Measurements from ENCODE around the gene MTA3.

Gene MTA3

DNA sequence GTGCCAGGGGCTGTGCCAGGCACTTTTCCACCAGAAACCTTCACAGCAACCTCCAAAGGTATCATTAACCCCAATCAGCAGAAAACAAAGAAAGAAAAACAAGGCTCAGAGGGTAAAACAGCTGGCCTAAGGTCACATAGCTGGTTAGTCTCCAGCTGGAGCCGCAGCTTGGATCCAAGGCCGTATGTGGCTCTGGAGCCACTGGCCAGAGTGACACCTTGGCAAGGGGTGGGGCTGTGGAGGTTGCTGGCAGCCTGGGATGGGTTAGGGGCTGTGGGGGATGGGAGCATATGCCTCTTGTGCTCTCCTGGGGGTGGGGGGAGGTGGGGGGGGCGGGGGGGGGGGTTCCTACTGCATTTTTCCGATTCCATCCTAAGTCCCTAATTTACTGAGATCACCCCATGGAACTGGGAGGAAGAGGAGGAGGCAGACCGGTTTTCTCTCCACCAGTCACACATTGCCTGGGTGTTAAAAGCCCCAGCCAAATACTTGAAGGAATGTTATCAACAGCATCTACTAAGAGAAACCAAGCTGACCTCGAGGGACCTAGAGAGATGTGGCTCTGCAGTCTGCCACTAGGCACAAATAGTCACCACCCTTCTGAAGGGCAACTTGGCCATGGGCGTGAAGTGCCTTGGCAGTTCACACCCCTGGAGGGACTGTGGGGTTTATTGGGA is 215.9 kb downstream of the MTA3 start:
- no peak for DNase-seq (ENCODE audit: low read depth in 2 of 3, low spot score in 1 of 3)

DNA sequence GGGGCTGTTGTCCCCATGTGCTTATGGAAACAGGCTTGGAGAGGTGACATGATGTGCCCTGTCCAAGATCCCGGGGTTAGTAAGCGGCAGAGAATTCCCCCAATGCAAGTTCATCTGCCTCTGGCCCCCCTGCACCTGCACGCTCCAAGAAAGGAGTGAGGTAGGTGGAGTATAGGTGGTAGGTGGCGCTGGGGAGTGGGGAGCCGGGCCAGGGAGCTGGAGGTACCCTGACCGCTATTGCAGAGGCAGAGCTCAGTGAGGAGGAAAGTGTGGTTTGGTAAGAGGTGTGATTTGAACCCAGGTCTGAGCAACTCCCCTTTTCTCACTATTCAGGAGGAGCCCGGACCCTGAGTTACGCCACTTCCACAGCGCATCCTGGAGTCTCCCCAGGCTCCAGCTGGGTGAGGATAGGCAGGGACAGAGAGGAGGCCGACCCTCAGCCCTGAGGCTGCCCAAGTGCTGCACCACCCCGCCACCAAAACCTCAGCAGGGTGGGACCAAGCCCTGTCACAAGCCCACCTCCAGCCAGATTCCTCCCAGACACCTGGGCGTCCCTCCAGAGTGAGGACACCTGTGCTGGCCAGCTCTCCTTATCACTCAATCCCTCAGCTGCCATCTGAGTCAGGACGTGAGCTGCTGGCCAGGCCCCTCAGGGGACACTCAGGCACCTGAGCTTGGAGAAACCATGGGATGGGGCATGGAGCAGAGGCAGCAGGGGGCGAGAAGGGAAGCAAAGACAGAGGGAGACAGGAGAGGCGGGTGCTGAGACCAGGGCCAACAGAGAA is 218.3 kb downstream of the MTA3 start:
- no peak for DNase-seq (ENCODE audit: low read depth in 2 of 3, low spot score in 1 of 3)

DNA sequence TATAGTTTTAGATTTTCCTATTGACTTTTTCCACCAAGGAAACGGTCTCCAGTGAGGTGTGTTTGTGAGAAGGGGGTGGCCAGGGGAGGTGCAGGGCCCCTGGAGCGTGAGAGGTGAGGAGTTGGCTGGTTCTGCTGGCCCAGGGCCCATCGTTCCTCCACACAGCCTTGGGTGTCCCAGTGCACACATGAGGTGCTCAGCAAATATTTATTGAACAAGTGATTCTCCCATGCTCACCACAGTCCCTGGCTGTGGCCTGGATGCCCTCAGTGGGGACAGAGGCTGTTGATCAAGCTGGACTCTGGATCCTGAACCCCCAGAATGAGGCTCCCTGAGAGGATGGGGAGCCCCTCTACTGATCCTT is 219.0 kb downstream of the MTA3 start:
- no peak for DNase-seq (ENCODE audit: low read depth in 2 of 3, low spot score in 1 of 3)

DNA sequence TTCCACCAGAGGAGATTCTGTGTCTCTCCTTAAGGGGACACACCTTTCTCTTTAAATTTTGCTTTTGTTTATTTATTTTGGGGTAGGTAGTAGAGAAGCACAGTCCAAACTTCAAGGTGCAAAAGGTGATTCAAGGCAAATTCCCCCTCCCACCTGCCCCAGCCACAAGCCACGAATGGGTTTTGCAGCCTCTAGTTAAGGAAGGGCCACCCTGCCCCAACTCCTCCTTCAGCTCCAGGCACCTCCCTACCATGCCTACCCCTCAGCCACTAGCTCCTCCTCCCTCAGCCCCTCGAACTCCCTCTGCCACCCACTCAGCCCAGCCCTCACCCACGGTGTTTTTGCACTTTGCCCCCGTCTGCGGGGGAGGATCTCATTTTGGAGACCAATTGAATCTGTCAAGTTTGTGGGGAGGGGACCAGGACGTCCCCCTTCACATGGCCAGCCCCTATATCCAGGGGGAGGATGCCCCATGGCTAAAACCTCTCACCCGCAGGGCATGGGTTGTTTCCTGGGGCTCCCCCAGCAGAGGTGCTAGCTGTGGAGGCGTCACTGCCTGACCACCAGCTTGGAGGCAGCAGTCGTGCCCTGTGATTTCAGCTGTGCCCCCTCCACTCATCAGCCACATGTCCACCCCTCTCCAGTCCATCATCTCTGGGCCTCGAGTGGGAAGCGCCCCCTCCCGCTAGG is 219.5 kb downstream of the MTA3 start:
- DNase-seq (ENCODE audit: low read depth in 2 of 3, low spot score in 1 of 3), result no peak

DNA sequence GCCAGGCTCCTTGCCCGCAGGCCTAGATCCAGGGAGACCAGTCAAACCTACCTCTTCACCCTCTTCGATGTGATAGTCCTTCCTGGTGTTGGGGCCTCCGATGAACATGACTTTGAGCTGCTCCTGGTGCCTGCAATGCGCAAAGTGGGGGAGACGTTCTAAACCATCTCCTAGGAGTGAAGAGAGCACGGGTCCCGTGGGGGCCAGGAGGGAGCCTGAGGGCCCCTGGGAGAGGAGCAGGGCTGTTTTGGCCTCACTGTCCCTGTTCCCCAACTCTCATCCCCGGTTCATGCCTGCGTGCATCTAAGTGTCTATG is 220.0 kb downstream of the MTA3 start:
- DNase-seq (ENCODE audit: low read depth in 2 of 3, low spot score in 1 of 3), result no peak

DNA sequence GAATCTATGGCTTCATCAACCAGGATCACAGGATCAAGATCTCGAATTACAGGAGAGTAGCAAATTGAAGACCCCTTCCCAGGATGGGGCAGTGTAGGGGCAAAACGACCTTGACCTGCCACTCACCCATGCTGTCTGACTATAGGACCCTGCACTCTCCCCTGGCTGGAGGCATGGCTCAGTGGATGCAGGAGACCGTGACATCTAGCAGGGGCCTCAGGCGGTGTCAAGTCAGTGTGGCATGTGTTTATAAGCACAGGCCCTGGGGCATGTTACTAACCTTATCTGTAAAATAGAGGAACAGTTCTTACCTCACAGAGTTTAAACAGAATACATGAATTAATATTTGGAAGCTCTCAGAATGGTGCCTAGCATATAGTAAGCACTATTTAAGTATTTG is 220.4 kb downstream of the MTA3 start:
- DNase-seq (ENCODE audit: low read depth in 2 of 3, low spot score in 1 of 3), result no peak

DNA sequence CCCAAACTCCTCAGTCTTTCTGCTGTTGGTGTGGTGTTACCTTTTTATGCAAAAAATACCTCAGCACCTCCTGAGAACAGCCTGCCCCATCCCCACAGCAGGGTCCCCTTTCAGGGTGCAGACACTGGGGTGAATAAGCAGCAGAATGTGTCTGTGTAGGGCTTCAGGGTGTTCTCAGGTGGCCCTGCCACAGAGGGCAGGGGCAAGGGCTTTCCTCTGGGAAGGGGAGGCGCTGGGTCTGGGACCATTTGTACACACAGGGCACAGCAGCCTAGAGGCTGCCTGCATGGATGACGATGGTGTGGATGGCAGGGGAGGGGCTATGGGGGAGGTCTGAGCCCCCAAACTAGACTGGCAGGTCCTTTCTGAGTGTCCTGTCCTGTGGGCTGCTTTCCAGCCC is 221.3 kb downstream of the MTA3 start:
- no peak for DNase-seq (ENCODE audit: low read depth in 2 of 3, low spot score in 1 of 3)

DNA sequence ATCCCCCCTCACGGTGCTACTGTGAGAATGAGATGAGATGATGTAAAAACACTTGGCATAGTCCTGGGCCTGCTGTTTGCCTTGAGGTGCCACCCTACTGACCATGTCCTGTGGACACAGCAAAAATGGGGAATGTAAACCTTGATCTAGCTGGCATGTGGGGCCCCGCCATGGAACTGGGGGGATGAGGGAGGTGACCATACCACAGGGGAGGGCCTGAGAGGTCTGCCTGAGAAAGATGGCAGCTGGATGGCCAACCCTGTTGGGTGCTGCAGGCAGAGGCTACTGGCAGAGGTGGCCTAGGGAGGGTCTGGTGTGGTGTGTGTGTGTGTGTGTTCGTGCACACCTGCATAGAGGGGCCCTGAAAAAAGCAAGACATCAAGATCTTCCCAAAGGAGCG is 223.2 kb downstream of the MTA3 start:
- DNase-seq (ENCODE audit: low read depth in 2 of 3, low spot score in 1 of 3), result no peak

DNA sequence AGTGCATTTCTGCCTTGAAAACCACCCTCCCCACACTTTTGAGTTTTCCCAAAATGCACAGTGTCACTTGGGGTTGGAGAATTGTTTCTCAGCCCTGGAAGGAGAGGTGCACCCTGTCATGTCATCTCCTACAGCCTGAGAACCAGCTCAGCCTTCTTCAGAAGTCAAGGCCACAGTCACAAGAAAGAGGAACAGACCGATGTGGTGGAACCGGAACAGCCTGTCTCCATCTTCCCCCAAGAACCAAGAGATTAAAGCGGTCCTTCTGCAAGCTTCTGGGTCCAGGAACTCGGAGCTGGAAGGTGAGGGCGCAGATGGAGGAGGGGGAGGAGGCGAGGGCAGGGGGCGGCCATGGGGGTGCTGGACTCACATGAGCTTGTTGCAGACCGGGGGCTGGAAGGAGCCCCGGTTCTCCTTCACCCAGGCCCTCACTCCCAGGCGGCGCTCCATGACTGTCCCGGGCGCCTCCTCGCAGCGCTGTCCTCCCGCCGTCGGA is 223.7 kb downstream of the MTA3 start:
- no peak for DNase-seq (ENCODE audit: low read depth in 2 of 3, low spot score in 1 of 3)

DNA sequence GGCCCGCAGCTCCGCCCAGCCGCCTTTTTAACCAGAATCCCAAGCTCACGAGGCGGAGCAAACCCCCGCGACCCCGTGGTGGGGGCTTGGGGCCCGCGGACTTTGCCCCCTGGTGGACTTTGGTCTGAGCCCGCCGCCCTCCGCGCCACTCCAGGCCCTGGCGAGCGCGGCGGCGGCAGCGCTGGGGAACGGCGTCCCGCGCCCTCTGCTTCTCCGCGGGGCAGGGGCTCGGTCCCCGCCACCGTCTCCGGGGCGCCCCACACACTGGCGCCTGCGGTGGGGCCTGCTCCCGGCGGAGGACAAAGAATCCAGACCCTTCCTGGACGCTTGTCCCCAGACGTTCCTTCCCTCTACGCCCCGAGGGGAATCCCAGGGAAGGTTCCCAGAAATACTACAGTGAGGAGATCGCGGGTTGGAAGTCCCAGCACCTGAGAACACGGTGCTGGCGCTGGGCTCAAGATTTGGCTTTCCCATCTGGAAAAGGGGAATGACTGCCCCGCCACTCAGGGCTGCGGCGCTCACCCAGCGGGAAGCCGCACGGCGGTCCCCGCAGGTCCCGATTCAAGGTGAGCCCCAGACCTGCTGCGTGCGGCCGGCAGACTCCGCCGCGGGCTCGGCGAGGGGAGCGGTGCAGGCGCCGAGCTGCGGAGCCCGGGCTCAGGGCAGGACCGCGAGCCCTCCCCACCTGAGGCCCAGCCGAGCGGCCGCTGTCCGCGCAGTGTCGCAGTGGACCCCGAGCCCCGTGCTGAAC is 224.3 kb downstream of the MTA3 start, which contains the start of gene HAAO:
TSS of gene HAAO (minus strand) at position 1 of the 751 bp plus-strand sequence. CDS start 47 bp downstream, outside the sequence.
- DNase-seq (ENCODE audit: low read depth in 2 of 3, low spot score in 1 of 3), result no peak

DNA sequence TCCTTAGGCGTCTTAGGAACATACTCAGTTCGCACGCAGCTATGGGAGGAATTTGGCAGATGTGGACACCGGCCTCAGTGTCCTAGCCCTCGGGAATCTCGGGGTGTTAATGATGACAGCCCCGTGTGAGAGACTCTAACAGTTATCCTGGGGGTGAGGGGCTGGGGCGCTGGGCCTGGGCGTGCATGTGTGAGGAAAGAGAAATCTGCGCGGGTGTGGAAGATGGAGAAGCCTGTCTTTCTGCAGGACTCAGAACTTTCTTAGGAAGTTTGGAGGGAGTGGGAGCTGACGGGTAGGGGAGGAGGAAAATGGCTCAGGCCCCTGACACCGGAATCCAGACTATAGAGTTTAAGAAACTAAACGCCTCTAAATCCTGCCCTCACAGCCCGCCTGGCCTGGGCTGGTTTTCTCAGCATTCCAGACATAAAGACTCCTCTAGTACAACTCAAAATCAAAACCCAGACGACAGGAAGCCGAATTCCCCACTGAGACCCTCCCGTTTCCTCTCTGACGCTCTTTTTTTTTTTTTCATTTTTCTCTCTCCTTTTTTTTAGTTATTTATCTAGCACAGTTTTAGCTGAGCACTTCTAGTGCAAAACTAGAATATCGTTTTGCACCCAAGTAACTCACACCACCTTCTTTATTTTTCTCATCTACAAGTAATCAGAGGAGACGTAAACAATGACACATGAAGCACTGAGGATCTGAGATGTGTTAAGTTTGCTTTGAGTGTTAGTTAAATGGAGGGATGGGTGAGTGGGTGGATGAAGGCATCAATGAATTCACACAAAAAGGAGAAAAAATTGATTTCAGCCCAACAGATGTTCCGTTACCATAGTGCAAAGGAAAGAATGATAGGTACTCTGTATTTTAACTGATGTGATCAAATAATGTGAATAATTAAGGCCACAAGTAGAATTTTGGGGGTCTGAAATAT is 225.2 kb downstream of the MTA3 start:
- DNase-seq (ENCODE audit: low read depth in 2 of 3, low spot score in 1 of 3), result no peak

DNA sequence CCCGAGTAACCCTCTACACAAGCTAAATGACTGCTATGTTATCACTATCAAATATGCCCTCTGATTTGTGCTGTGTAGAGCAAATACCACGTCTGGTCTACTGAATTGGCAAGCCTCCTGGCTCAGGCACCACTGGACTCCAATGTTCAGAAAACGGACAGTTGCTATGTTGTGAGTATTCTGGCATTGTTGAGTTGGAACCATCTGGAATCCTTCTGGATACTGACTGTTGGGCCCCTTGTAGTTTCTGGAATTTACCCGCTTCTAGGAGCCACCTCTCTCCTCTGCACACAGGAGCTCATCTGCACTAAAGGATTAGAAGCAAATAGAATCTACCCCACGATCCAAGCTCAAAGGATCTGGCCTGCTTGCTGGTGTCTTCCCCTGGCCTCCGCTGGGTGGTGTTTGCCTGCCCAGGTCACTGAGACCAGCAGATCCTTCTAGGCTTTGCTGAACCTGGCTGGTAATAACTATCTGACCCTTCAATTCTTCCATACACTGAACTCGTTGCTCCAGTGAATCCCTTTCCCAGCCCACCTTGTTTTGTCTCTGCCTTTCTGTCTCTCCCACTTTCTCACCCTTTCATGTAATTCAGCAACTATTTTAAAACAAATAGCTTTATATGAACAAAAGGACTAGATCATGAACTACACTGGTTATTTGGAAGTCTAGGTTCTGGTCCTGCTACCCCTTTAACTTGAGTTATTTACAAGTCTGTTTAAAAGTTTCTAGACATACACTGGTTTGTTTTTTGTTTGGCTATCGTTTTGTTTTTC is 226.0 kb downstream of the MTA3 start:
- no peak for DNase-seq (ENCODE audit: low read depth in 2 of 3, low spot score in 1 of 3)

DNA sequence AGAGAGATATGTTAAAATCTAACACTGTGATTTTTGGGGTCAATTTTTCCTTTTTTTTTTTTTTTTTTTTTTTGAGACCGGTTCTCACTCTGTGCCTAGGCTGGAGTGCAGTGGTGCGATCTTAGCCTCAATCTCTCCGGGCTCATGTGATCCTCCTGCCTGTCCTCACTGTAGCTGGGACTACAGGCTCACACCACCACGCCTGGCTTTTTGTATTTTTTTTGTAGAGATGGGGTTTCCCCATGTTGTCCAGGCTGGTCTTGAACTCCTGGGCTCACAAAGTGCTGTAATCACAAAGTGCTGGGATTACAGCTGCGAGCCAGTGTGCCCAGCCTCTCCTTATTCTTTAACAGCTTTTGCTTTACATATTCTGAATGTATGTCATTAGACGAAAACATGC is 226.8 kb downstream of the MTA3 start:
- no peak for DNase-seq (ENCODE audit: low read depth in 2 of 3, low spot score in 1 of 3)

DNA sequence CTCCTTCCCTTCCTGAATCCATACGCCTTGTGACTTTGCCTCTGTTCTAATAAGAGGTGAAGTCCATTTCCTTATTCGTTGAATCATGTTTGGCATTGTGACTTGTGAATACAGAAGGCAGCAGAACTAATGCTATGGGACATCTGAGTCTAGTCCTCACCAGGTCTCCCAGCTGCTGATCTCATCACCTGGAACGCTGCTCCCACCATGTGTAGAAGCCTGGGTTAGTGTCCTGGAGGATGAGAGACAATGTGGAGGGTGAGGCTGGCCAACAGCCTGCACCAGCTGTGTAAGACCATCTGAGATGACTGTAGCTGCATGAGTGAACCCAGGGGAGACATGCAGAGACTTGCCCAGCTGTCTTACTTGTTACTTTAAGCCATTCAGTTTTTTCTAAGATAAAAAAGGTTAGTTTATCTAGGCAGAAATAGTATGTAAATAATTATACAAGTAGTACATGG is 227.4 kb downstream of the MTA3 start:
- DNase-seq (ENCODE audit: low read depth in 2 of 3, low spot score in 1 of 3), result no peak

DNA sequence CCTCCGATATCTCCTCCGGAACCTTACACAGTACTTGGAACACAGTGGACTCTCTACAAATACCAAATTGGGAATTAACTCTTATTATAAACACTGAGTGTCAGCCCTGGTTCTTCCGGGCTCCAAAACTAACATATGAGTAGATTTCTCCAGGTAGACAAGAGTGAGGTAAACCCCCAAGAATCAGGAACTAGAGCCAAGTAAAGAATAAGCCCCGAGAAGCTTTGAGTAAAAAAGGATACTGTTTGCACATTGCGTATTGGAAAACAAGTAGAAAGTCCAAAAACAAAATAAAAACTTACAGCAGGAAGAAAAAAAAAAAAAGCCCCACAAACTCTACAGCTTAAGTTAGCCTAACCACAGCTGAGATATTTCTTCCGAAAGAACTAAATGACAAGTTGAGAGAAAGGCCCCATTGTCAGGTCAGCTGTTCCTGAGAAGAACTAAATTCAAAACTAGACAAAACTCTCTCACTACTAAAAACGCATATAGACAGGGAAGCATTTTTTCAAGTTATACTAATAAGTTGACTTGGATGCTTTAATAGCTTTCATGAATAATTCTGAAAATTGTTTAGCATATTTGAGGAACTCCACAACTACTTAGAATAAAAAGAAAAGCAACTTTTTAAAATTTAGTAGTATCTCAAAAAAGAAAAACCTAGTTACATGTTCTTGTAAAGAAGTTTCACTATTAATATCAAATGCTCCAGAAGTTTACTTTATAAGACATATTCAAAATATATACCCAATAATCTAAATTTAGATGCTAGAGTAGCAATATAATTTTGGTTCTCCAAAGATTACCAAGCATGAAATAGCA is 228.2 kb downstream of the MTA3 start:
- no peak for DNase-seq (ENCODE audit: low read depth in 2 of 3, low spot score in 1 of 3)

DNA sequence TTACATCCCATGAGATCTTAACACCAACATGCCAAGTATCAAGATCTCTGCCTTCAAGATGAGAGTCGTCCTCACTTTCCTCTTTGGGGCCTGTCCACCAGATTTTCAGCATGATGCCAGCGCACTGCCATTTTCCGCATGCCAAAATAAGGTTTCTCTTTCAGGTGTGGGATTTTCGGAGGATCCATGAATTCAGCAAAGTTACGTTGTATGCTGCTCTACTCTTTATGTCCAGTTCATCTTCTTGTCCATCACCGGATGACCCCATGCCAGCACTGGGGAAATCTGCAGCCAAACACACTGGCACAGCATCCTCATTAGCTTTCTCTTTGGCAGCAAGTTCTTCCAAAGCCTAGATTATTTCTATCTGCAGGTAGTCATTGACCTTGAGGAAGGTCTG is 228.8 kb downstream of the MTA3 start:
- no peak for DNase-seq (ENCODE audit: low read depth in 2 of 3, low spot score in 1 of 3)

DNA sequence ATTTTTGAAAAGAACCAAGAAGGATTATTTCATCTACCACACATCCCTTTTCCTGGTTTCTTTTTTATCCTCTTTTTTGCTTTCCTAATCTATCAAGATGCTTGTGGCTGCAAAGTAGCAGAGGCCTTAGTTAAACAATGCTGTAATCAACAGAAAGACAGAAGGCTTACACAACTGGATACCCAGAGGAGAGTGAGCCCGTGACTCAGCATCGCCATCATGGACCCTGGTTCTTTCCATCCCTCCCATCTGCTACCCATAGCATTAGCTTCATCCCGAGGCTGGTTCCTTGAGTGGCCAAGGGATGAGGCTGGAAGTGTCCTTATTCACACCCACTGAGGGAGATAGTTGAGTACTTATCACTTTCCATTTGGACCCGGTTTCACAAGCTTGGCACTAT is 231.4 kb downstream of the MTA3 start:
- DNase-seq (ENCODE audit: low read depth in 2 of 3, low spot score in 1 of 3), result no peak

DNA sequence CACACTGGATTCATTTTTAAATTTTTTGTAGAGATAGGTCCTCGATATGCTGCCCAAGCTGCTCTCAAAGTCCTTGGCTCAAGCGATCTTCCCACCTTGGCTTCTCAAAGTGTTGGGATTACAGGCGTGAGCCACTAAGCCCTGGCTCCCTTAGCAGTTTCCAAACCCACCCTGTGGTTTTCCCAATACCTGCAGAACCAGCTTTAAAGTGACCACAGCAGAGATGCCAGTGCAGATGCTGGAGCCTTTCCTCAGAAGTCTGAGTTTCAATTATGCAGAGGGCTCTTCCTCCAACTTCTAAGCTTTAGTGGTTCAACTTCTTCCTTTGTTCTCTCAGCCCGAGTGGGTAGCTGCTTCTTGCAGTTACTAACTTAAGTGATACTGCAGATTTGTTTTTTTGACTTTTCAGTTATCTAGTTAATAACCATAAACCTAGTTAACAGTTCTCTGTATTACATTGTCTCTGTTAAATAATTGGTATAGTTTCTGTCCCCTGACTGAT is 232.1 kb downstream of the MTA3 start:
- DNase-seq (ENCODE audit: low read depth in 2 of 3, low spot score in 1 of 3), result no peak

Data from stimulated activated CD4-positive, alpha-beta T cell treated with anti-CD3 and anti-CD28 coated beads, Interleukin-12 subunit alpha, Interleukin-12 subunit beta, amount 100 ng/mL, for 48 hours (primary cell).